Measurements from ENCODE around the gene FAM53B.
A peak's percentile ranks its signal among the peaks of the same experiment; 100 is the strongest.

The FAM53B gene

GRCh38 chr10:124647421-124648130 is 96.6 kb downstream of the FAM53B start:
- DNase-seq (ENCODE audit: low read depth in 2 of 2): no peak

DNA sequence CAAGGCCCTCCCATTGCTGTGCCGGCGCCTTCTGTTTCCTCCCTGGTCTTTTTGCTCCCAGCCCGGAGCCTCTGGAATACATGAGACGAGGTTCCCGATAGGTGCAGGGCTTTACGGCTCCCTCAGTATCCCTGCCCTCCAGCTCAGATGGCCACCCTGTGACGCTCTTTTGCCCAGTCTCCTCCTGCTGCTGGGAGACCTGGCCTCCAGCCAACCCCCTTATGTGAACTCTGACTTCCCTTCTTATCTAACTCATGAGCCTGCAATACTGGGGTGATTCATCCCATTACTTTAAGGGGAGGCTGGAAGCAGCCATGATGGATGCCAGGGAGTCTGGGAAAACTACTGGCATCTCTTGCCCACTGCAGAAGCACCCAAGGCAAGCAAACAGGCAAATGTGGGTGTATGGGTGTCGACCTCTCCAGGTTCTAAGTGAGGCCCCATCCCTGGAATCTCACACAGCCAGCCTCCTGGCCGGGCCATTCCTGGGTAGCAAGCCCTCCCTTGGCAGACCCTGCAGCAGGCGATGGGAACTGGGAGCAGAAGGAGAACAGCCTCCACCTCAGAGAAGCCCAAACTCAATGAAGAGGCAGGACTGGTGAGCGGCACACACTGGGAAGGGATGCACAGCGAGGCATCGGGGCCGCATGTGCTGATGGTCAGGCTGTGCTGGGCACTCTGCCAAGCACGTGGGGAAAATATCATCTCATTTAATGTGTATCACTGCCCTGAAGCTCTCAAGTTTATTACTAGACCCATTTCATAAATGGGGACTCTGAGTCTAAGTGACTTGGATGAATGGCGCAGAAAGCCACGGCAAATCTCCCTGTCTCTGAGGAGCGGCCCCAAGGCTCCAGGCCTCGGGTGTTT is 97.5 kb downstream of the FAM53B start:
- peak; percentile 8 to 20 for DNase-seq (ENCODE audit: low read depth in 2 of 2)

DNA sequence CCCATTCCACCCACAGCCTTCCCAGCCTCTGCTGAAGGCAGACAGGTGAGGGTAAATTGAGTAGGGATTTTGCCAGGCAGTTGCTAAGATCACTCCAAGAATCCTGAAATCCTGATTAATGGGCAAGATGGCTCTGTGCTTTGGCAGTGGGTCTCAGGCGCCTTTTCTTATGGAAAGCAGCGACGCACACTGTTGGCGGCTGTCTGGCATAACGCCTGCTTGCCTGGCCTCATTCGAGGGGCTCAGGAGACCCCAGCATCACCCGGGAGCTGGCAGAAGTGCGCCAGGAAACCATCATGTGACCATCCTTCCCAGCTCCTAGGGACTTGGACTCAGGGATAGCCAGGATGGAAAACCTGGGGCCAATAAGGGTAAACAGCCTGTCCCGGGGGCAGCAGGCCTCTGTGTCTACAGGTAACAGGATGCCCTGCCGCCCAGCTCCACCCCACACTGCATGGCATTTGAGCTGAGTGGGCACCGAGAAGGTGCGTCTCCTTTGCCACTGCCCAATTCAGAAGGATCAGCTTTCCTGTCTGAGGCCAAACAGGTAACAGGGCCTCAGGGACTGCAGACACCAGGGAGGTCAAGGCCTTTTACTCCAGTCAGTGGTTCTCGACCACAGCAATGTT is 98.6 kb downstream of the FAM53B start:
- no peak for DNase-seq (ENCODE audit: low read depth in 2 of 2)

DNA sequence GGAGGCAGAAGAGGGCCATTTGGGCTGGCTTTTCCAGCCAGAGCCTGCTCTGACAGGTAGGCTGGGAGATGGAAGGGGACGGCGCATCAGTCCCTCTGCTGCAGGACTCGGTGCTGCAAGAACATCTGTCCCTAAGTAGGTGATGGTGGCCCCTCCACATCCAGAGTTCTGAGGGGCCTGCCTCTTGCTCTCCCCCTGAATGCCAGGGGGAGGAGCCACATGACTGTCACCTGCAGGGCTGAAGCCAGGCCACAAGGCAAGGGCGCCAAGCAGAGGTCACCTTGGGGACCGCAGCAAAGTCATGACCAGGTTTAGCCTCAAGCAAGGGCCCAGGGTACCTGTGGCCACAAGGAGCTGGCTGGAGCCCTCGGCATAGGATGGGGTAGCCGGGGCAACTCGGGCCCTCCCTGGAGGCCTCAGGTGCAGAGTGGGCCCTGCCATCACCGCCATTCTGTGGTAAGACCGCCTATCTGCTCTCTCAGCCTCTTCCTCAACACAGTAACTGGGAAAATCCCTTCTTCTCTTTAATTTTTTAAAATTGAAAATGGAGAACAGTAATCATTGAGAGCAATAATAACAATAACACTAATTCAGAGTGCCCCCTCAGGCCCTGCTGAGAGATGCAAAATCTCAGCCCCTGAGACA is 99.3 kb downstream of the FAM53B start:
- no peak for DNase-seq (ENCODE audit: low read depth in 2 of 2)

DNA sequence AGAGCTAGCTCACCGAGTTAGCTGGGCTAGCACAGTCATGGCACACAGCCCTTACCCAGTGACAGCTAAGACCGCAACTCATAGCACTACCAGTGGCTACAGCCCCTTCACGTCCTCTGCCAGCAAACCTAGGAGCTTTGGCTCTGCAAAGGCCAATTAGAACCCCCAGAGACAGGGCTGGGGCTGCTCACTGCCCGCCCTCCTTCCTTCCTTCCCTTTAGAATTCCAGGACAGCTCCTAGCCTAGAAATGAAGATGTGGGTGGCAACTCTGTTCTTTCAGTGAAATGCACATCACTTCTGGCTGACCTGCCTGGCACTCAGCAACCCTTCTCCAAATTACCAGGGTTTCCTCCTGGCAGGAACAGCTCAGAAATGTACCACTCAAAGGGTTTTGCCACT is 99.9 kb downstream of the FAM53B start:
- no peak for DNase-seq (ENCODE audit: low read depth in 2 of 2)

- DNase-seq (ENCODE audit: low read depth in 2 of 2): no peak
Measured at GRCh38 chr10:124643330-124644009, 100.7 kb downstream of the FAM53B start.

DNA sequence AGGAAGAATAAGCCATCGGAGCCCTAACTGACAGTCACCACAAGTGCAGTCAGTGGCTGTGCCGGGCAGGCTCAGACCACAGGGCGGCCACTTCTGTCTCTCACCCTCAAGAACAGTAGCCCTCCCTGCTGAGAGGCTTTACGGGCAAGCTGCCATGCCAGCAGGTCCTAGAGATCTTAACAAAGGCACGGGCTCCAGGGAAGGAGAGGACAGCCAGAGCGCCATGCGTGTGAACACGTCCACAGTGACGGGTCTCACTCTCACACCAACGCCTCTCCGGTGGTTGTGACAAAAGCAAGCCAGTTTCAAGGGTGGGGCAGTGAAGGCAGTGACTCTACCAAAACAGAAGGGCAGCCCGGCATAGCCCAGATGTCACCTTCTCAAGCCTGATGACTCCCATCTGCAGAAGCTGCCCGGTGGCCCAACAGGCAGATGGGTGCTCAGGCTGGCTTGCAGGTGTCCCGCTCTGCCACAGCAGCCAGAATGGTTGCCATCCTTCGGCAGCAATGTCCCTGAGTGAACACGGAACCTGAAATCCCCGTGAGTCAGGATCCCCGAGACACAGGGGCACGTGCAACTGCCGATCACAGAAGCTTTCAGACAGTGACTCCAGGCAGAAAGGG is 102.0 kb downstream of the FAM53B start:
- DNase-seq (ENCODE audit: low read depth in 2 of 2): no peak

- DNase-seq (ENCODE audit: low read depth in 2 of 2): no peak
Measured at GRCh38 chr10:124641282-124642087, 102.7 kb downstream of the FAM53B start.

GRCh38 chr10:124640538-124641231 is 103.5 kb downstream of the FAM53B start:
- DNase-seq (ENCODE audit: low read depth in 2 of 2): no peak

- no peak for DNase-seq (ENCODE audit: low read depth in 2 of 2)
Measured at GRCh38 chr10:124640056-124640455, 104.1 kb downstream of the FAM53B start.

DNA sequence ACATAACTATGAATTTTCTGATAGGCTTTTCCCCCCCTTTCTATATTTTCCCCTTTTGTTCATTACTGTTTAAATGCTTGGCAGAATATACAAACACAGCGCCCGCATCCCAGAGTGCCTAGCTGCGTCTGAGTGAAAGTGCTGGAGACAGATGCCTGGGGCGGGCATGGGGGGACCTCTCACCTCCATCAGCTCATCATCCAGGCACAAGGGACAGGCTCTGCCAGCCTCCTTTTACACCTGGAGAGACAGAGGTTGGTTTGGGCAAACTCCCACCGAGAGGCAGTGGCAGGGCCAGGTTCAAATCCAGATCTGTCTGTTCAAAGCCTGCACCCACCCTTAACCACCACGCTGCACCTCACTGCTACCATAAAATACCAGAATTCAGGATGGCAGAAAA is 104.5 kb downstream of the FAM53B start:
- no peak for DNase-seq (ENCODE audit: low read depth in 2 of 2)

DNA sequence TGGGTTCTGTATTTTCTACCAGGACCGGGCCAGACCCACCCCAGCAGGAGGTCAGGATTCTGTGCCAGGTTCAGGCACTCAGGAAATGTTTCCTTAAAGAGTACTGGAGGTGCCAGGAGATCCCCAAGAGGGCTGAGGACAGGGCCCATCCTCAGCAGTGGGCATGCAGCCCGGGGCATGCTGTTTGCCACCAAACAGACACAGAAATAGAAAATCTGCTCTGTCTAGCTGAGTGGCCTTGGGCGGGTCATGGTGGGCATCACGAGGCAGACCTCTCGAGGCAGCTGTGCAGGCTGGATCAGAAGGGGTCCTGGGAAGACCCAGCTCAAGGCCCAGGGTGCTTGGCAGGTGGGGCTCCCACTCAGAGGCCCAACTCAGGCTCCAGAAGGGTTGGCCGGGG is 105.0 kb downstream of the FAM53B start:
- no peak for DNase-seq (ENCODE audit: low read depth in 2 of 2)

- no peak for DNase-seq (ENCODE audit: low read depth in 2 of 2)
Measured at GRCh38 chr10:124637746-124638145, 106.4 kb downstream of the FAM53B start.

DNA sequence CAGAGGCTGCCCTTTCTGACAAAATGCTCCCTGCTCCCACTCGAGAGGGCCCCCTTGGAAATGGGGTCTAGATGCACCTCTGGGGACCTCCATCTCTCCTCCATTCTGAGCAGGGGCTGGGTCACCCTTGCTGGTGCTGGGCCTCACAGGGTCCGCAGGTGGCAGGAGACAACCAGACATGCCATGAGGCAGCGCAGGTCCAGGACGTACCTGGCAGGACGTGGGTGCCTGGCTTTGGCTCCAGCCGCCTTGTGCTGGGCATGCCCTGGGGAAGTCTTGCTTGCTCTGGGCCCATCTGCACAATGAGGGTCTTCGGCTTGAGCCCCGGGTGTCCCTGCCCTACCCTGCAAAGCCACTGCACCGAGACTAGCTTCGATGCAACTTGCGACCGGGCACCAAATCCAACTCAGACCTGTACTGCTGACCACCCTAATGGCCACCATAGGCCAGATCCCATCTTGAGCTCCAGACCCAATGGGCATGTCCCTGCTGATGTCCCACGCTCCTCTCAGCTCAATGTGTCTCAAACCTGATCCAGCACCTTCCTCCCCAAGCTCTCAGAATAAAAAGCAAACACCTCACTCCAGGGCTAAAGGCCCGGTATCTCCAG is 107.0 kb downstream of the FAM53B start:
- DNase-seq (ENCODE audit: low read depth in 2 of 2): no peak

- DNase-seq (ENCODE audit: low read depth in 2 of 2): no peak
Measured at GRCh38 chr10:124636271-124636995, 107.7 kb downstream of the FAM53B start.

GRCh38 chr10:124632566-124632965 is 111.6 kb downstream of the FAM53B start:
- DNase-seq (ENCODE audit: low read depth in 2 of 2): no peak

DNA sequence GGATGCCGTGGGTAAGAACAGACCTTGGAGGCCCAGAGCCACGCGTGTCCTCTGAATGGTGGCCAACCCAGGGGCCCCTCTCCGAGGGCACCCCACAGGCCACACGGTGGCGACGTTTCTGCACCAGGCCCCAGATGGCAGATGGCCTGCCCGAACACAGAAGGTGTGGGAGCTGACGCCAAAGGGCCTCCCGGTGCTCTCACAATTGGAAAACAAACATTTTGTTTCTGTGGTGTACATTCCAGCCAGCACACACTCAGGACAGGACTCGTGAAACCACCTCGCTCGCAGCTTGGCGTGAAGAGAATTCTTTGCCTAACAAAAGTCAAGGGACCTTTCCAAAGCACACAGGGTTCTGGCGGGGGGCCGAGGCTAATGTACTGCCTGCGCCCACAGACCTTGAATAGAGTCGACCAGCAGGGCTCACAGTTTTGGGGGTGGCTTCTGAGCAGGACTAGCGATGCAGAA is 112.1 kb downstream of the FAM53B start:
- no peak for DNase-seq (ENCODE audit: low read depth in 2 of 2)

GRCh38 chr10:124630551-124630950 is 113.6 kb downstream of the FAM53B start:
- no peak for DNase-seq (ENCODE audit: low read depth in 2 of 2)

All from fibroblast of skin of left biceps (primary cell).